GM18909 (cell line): ENCODE data around the gene DENND1A.

ENCODE experiments used
- ATAC-seq: cut with Tn5 transposase; IDR thresholded peaks from one replicate; pipeline ENCODE4 v1.9.1; 2021; ENCODE audit warnings: mild to moderate bottlenecking; ENCODE audit not compliant: unreplicated experiment, poor library complexity

DENND1A gene

DNA sequence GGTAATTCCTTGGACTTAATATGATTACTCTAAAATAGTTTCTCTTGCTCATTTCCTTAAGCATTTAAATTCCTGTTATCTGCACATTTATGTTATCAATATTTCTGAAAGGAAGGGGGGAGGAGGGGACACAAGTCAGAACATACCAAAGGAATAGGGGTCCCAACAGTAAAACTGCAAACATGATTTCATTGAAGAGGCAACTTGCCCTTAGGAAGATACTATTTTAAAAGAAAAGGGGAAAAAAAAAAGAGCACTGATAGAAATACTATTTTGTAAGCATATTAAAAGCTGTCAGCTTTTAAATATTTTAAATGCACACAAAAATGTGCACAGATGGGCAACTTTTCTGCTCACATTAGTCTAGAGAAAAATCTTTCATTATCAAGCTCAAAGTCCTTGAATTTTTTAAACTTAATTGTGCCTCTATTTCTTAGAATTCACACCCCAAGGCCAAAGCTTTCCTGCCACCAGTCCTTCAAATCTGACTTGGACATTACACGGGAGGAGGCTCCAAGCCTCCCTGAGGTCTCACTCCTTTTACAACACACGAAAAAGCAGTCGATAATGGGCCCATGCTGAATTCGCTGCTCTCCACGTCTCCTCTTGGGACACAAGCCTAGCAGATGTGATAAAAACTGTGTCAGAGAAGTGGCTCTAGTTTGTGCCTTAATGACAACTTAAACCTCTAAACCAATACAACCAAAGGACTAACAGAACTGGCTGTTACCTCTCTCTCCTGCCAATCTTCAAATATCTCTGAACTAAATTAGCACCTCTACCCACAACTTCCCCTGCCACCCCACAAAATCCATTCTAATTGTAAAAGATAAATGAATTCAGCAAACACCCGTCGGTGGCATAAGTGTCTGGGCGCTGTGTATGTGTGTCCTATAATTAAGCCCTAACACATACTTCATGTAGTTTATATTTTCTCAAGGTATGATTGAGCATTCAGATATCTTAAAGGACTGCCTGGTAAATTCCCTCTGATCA lies 154.3 kb downstream of the DENND1A start:
- no peak for ATAC-seq

DNA sequence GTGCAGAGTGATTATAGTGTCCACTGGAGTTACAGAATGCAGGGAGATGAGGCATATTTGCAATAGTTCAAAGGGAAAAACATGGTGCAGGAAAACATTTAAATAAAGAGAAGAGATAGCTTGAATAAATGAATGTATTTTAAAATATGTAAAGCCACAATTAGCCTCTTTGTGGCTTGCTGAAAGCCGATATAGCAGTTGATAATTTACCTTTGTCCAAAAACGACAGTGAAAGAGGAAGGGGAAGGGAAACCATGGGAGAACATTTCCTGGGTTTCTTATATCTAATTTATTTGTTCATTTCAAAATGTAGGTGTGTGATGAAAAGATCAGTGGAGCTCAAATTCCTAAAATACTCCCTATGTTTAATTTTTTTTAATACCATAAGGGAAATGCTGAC lies 156.1 kb downstream of the DENND1A start:
- ATAC-seq, result no peak

DNA sequence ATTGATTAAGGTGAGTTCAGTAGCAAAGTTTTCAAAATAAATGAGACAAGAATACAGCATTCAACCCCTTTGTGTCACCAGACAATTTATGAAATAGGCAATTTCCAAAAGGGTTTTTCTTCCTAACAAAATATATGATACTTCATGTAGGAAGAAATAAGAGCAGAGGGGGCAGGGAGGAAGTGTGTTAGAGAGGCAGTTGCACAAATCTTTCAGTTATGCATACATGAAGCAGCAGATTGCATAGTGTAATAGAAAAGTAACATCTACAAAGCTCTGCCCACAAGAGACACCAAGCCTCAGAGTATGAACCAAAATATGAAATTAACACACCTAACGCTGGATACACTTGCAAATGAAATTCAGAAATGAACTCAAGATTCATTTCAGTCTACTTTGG lies 157.0 kb downstream of the DENND1A start:
- ATAC-seq, result no peak

DNA sequence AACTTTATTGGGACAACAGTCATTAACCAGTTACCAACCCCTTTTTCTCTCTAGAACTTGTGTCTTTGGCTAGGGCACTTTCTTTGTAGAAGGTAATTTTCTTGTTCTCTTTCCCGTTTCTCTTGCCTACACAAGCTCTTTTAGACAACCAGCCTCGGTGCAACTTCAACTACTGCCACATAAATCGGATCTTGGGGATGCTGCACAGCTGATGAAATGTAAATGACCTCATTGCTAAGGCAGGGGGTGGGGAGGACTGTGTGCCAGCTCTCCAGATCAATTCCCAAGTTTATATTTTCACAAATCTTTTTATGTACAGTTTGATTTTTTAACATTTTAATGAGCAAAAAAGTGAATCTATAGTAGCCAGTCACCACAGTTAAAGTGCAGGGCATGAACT lies 157.6 kb downstream of the DENND1A start:
- no peak for ATAC-seq

DNA sequence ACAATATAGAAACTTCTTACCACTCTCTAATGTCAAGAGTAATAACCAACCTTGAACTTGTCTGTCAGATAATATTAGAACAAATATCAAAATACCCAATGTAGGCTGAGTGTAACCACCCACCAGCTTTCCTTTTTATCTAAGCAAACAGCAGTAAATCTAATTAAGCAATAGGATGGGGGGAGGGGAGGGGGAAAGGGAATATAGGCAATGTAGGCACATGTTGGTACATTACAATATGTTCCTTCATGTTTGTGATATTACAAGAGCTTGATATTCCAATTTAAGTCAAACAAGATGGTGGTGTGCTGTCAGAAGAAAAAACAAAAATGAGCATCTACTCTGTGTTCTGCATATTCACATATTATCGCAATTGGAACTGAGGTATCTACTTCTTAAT lies 158.2 kb downstream of the DENND1A start:
- ATAC-seq, result no peak

DNA sequence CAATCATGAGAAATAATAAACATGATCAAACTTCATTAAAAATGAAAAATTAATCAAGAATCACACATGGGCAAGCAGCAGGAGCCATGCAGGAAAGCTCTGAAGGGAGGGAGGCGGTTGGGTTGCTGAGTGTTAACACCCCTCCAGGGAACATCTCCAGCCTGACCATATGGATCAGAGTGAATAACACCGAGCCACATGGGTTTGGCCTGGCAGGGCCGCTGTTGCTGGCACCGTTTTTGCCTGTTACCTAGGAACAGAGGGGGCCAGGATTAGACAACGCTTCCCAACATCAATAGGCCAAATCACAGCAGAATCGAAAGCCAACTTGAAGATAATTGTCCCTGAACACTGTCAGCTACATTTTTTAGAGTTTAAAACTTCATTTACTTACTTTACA lies 160.2 kb downstream of the DENND1A start:
- ATAC-seq, result no peak

DNA sequence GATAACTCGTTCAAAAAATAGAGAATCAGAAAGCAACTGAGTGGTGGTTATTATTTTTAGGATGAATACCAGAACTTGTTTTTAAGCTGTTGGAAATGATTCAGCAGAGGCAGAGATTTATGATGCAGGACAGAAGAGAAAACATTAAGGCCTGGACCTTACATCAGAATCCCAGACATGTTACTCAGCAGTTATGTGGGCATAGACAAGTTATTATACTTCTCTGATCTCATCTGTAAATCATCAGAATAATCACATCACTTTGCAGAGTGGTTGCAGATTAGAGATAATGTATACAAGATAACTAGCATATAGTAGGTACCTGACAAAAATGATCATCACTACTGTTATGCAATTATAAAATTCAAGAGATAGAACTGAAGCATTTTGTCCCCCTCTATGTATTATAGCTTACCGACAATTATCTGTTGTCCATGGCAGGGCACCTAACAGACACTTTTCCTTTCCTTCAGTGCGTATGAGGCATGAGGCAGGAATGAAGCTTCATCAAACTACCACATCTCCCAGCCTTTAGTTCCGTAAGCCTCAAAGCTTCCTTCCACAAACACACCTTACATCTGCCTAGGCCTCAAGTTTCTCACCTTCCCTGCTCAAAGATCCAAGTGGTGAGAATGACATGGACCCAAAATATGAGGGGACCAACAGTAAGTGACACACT lies 165.9 kb downstream of the DENND1A start:
- no peak for ATAC-seq

DNA sequence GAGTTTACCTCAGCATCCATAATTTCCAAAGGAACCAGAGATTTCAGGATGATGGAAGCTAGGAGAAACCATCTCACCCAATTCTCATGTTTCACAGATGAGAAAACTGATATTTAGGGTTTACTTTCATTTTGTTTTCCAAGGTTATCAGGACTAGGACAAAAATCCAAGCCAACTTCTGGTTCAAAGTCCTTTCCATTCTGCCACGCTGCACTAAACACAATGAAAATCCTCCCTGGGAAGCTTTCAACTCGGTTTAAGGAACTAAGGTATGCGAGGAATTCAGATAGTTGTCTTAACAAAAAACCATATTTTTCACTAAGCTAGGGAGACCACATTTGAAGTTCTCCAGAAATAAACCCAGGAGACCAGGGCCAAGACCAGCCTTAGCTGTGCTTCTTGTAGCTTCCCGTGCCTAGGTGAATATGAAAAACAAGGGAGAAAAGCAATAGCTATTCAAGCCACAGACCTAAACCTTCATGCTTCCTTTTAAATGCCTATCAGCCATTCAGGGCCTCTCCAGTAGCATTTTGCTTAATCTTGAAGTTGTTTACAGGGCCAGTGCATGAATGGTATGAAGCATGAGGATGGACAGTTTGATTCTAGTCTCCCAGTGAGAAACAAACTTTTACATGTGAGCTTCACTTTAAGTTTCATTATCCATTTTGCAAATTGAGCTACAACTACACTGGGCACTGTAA lies 167.9 kb downstream of the DENND1A start:
- no peak for ATAC-seq

DNA sequence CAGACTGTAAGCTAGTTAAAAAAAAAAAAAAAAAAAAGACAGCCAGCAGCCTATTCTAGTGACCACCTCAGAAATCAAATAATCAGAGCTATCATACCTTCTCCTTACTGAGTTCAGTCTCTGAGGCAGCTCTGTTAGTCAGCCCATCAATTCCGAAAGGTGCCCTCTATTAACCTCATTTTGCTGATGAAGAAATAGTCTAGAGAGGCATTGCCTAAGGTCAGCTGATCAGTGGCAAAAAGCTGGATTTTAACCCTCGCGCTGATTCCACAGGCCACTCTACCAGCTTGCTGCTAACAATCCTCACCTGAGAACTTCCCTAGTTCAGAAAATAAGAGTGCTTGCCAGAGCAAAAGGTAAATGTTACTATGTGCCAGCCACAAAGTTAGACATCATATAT lies 172.0 kb downstream of the DENND1A start:
- no peak for ATAC-seq

DNA sequence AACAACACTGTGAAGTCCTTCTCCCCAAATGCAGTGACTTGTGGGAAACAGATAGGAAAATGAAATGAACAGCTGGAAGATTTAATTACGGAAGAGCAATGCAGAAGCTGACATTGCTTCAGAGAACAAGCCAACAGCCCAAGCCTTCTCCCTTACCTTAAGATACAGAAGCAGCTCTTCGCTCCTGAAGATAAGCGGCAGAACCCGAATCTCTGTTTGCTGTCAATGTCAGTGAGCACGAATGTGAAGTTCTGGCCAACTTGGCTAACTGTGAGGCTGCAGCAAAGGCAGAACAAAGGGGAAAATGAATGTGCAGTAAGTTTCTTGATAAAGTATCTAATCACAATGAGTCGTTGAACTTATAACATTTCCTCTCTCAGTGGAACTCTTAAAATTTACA lies 172.4 kb downstream of the DENND1A start:
- no peak for ATAC-seq

DNA sequence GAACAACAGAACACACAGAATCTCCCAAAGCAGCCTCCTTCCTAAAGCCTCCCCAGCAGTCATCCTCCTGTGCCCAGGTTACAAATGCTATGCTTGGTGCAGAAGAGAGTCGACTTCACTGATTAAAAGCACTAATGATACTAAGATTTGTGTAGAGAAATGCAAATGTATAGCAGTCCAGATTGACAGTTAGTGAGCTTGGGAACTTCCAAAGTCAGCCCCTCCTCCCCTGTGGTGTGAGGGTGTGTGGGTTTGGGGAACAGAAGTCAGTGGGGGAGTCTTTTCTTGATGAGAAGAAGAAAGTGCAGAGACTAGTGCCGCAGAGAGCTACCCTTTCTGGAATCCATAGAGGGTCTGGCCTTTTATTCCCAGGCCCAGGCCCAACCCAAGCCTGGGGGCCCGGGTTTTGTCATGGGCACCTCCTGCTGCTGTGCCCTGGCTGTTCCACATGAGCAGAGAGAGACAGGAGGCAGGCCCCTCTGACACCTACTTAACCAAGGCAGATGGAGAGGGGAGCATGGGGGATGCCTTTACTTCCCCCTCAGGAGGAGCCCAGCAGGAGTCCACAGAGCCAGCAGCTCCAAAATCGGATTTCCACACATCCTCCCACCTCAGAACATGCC lies 173.3 kb downstream of the DENND1A start:
- no peak for ATAC-seq

DNA sequence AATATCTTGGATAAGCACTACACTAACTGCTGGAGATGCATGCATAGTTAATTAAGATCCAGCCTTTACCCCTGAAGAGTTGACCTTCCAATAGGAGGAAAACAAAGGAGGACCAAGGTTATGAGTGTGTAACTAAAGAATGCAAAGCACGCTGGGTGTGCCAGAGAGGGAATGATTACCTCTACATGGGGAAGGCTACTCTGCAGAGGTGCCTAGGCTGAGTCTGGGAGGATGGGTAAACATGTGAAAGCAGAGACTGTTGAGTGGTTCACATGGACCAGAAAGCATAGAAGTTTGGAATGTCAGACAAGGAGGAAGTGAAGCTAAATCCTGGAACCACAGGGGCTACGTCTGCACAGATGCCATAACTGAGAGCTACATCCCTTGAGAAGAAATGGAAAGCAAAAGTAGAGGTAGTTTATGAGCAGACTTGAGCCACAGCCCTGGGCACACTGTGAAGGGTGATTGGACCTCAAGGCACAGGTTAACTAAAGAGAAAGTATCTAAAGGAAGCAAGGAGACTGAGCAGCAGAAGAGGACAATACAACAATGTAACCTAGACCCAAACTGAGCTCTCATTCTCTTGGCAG lies 176.2 kb downstream of the DENND1A start:
- no peak for ATAC-seq

DNA sequence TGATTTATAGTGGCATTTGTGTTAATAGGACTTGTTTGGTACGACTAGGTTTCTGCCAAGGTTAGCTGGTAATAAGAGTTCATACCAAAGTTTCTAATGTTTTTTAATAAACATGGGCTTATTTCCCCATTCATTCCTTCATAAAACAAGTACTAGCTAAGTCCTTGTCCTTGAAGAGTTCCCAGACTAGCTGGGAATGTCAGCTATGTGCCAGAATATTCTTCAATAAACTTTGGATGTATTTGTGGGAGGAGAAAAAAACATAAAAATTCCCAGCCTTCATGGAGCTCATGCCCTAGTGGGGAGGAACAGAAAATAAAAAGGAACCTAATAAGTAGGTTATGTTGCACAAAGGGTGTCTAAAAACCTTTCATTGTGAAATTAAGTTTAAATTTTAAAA lies 176.9 kb downstream of the DENND1A start:
- no peak for ATAC-seq

DNA sequence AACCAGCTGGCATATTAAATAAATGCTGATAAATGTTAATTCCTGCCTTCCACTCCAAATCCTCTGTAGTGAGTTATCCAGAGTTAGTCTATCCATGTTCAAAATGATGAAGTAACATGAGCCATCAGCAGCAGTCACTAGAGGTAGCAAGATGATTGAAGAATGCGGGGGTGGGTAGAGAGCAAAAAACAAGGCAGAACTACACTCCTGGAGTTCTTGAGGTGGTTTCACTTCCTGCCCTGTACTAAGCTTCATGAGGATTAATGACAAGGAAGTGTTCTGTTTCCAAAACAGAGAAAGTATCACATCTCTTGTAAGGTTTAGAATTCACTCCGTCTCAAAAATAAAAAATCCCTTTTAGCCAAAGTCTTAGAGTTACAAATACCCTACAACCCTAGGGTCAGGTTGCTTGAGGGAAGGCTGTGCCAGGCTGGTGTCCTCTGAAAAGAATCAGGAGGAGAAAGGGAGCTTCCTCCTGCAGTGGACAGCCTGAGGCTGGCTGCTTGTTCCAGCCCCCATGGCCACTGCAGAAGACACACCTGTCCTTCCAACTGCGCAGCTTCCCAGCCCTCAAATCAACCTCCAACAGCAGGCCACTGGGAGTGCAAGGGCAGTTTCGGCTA lies 180.2 kb downstream of the DENND1A start:
- peak; percentile 67 for ATAC-seq

DNA sequence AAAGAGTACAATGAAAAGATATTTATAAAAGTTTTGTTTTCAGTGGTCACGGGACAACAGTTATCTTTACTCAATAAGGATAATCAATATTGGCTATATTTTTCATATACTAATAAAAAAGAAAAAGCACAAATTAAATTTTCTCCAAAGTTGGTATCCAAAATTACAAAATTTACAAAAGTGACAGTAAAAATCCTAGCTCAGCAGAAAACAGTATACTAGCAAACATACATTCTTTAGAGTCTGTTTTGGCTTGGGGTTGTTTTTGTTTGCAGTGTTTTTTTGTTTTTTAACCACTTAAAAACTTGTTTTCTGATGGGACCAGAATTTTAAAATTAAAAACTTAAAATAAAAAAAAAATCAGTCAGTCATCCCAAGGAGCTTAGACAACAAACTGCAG lies 183.2 kb downstream of the DENND1A start:
- ATAC-seq, result no peak

DNA sequence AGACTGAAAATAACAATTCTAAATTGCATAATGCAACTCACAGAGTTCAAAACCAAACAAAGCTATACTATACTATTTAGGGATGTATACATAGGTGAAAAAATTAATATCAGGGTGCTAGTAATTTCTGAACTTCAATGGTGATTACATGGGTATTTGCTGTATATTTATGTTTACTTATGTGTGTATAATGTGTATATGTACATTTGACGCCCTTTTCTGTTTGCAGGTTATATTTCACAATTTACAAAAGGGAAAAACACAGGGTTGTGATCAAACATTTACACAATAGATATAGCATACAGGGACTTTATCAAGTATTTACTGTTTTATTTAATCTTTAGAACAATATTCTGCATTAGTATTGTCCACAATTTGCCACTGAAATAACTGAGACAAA lies 184.0 kb downstream of the DENND1A start:
- ATAC-seq, result no peak

DNA sequence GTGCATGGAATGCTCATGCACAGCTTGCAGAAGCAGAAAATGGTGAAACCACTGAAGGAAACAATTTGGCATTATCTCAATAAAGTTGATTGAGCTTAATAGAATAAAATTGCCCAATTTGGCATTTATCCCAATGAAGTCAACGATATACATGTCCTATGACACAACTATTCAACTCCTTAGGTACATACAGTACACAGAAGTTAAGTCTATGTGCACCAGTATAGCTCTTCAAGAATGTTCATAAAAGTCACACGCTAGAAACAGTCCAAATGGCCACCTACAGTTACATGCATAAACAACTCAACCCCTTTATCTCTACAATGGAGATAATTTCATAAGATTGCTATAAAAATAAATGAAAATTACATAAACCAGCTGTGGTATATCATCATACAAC lies 184.5 kb downstream of the DENND1A start:
- no peak for ATAC-seq

DNA sequence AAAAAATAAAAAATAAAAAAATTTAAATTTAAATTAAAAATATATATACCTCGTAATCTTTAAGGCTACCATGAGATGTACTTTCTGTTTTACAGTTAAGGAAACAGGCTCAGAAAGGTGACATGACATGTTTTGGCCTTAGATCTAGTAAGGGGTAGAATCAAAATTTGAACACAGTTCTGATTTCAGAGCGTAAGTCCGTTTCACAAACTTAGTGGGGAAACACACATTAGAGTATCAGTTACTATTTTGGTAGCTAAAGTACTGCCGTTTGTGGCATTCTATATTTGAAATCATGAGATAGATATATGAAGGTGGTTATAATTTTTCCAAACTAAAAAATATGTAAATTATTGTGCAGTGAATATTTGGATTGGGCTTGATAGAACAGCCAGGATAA lies 186.2 kb downstream of the DENND1A start:
- ATAC-seq, result no peak

DNA sequence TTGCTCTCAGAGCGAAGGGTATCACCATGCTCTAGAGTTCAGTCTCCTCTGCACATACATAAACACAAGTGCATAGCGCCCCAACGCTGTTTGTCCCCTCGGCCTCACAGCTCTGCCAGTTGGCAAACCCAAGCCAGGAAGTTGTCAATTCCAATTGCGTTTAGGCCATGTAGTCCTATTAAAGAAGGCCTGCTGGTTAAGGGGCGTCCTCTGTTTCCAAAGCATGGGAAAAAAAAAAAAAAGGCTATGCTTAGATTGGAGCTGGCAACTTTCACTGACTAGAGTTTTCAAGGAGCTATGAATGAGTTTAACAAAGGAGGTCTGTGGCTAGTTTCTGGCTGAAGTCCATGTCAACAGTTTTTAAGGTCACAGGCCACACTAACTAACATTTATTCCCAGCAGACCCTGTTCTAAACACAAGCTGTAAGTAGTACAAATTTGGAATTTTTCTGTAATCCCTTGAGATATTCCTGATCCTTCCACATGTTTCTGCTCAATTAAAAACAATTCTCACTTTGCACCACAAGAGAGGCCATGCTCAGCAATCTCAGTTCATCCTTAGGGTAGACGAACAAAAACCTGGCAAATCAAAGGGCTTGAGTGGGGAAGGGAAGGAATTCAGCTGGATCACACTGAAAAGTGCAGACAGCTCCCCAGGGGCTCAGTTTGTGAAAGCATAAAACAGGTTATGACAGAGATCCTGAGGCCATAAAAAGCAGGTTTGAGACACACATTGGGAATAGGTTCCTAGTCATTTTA lies 187.7 kb downstream of the DENND1A start:
- ATAC-seq, result no peak
